ENCODE data around the gene HNRNPC. TPM values are rescaled to one million over a fixed set of nuclear protein-coding genes. Genes with fewer than 3 reads are reported as not detected.
A peak's percentile ranks its signal among the peaks of the same experiment; 100 is the strongest.

Gene HNRNPC
- total RNA-seq, 2 donors from 2014 or later: 363 to 653 TPM

GRCh38 chr14:21248739-21249411 lies 20.4 kb downstream of the HNRNPC start:
- intact Hi-C loops (cut with DNase I): no loop called here
- H3K9ac ChIP-seq (ENCODE audit: low read depth in 2 of 2, low read length in 2 of 2): no peak overlapping the region
- no peak overlapping the region for H3K4me3 ChIP-seq
- no peak overlapping the region for H3K27ac ChIP-seq
- peaks cover 13% of the 10 kb centered on the region for H3K36me3 ChIP-seq
- H3K4me1 ChIP-seq: no peaks in the 10 kb centered on the region
- TF ChIP-seq CTCF (IDR thresholded peaks at IDR 0.05): no peak
- DNase-seq: no peak
- H3K27me3 ChIP-seq: no peaks in the 10 kb centered on the region
- no peaks in the 10 kb centered on the region for H3K9me3 ChIP-seq

GRCh38 chr14:21248338-21248737 lies 20.9 kb downstream of the HNRNPC start:
- Histone ChIP-seq H3K4me3 (no peak overlapping the region), H3K27me3 (no peaks in the 10 kb centered on the region), H3K9me3 (no peaks in the 10 kb centered on the region), H3K27ac (no peak overlapping the region), H3K9ac (ENCODE audit: low read depth in 2 of 2, low read length in 2 of 2) (no peak overlapping the region), H3K36me3 (peaks cover 13% of the 10 kb centered on the region), H3K4me1 (no peaks in the 10 kb centered on the region)
- no peak for DNase-seq
- intact Hi-C loops (cut with DNase I): no loop called here
- TF ChIP-seq CTCF (IDR thresholded peaks at IDR 0.05): no peak

GRCh38 chr14:21245813-21246212 lies 23.4 kb downstream of the HNRNPC start:
- no peak for TF ChIP-seq CTCF (IDR thresholded peaks at IDR 0.05)
- Histone ChIP-seq H3K4me3 (no peak overlapping the region), H3K9me3 (no peaks in the 10 kb centered on the region), H3K9ac (ENCODE audit: low read depth in 2 of 2, low read length in 2 of 2) (no peak overlapping the region), H3K27me3 (no peaks in the 10 kb centered on the region), H3K27ac (no peak overlapping the region), H3K36me3 (peaks cover 13% of the 10 kb centered on the region), H3K4me1 (no peaks in the 10 kb centered on the region)
- no peak for DNase-seq
- intact Hi-C loops (cut with DNase I): no loop called here

- H3K4me1 ChIP-seq: no peaks in the 10 kb centered on the region
- intact Hi-C loops (cut with DNase I): no loop called here
- no peak for TF ChIP-seq CTCF (IDR thresholded peaks at IDR 0.05)
- H3K4me3 ChIP-seq: no peak overlapping the region
- no peak overlapping the region for H3K9ac ChIP-seq (ENCODE audit: low read depth in 2 of 2, low read length in 2 of 2)
- H3K27ac ChIP-seq: no peak overlapping the region
- H3K9me3 ChIP-seq: no peaks in the 10 kb centered on the region
- DNase-seq: no peak
- H3K36me3 ChIP-seq: peaks cover 4% of the 10 kb centered on the region
- H3K27me3 ChIP-seq: no peaks in the 10 kb centered on the region
Observed at GRCh38 chr14:21244544-21244943, 24.7 kb downstream of the HNRNPC start.

- no peak overlapping the region for H3K9ac ChIP-seq (ENCODE audit: low read depth in 2 of 2, low read length in 2 of 2)
- no peak for DNase-seq
- intact Hi-C loops (cut with DNase I): no loop called here
- no peaks in the 10 kb centered on the region for H3K9me3 ChIP-seq
- peaks cover 3% of the 10 kb centered on the region for H3K4me1 ChIP-seq
- H3K27ac ChIP-seq: no peak overlapping the region
- H3K36me3 ChIP-seq: no peaks in the 10 kb centered on the region
- TF ChIP-seq CTCF (IDR thresholded peaks at IDR 0.05): peak; percentile 24
- H3K4me3 ChIP-seq: no peak overlapping the region
- H3K27me3 ChIP-seq: no peaks in the 10 kb centered on the region
Observed at GRCh38 chr14:21241218-21241819, 27.9 kb downstream of the HNRNPC start.

Measured in colonic mucosa (tissue), 4 donors.